ENCODE measurements around the gene TGFBR3.
"Not testable (repeated sequence)": the region's sequence is repeated elsewhere in the genome, so short reads cannot be mapped to it uniquely, and the experiment has no call there.

Gene TGFBR3

GRCh38 chr1:91883470-91883869 lies 2.5 kb downstream of the TGFBR3 start:
- no peak for DNase-seq (ENCODE audit: low read depth in 2 of 2)

- DNase-seq (ENCODE audit: low read depth in 2 of 2): no peak
Observed at GRCh38 chr1:91881280-91881679, 4.7 kb downstream of the TGFBR3 start.

GRCh38 chr1:91879733-91880132 lies 6.2 kb downstream of the TGFBR3 start:
- DNase-seq (ENCODE audit: low read depth in 2 of 2): no peak

DNA sequence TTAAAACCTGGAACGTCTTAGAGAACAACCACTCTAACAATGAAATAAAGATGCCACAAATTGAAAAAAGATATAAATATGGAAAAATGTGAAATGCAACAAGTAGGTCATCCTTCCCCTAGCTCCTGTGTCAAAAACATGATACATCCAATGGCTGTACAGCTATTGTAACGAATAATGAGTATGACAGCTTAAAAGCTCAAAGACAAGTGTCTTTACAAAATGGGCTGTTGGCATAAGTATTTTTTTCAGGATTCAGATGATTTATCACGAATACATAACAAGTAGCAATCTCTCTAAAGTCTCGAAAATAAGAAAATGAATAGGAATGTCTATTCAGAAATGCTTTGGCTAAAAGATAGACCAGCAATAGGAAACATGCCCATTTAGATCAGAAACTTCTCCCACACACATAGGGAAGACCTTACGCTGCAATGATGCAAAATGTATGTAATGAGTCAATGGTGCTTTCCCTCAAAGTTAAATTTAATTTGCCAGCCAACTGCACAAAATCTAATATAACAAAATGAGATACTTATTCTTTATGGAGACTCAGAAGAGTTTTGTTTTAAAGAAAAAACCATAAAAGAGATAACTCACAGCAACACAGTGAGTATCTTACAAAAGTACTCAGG lies 8.3 kb downstream of the TGFBR3 start:
- no peak for DNase-seq (ENCODE audit: low read depth in 2 of 2)

GRCh38 chr1:91876781-91877573 lies 9.0 kb downstream of the TGFBR3 start:
- no peak for DNase-seq (ENCODE audit: low read depth in 2 of 2)

GRCh38 chr1:91876040-91876470 lies 9.9 kb downstream of the TGFBR3 start:
- DNase-seq (ENCODE audit: low read depth in 2 of 2): peak; percentile 24 to 44

- no peak for DNase-seq (ENCODE audit: low read depth in 2 of 2)
Observed at GRCh38 chr1:91874167-91874566, 11.8 kb downstream of the TGFBR3 start.

- no peak for DNase-seq (ENCODE audit: low read depth in 2 of 2)
Observed at GRCh38 chr1:91872559-91873081, 13.3 kb downstream of the TGFBR3 start.

DNA sequence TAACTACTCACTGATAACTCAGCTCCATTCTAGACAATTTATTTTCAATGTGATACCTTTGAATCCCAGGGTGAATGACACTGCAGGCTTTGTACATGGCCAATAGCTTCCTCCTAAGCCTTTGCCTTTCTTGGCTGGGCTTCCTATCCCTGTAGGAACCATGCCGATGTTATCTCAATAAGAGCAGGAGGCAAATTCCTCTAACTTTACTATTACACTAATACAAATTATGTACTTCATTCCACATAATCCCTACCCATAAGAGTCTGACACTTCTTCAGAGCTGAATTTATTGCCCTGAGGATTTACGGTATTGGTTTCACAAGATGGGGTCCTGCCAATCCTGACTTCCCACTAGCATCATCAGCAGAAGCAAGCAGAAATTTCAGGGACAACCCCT lies 14.0 kb downstream of the TGFBR3 start:
- no peak for DNase-seq (ENCODE audit: low read depth in 2 of 2)

DNA sequence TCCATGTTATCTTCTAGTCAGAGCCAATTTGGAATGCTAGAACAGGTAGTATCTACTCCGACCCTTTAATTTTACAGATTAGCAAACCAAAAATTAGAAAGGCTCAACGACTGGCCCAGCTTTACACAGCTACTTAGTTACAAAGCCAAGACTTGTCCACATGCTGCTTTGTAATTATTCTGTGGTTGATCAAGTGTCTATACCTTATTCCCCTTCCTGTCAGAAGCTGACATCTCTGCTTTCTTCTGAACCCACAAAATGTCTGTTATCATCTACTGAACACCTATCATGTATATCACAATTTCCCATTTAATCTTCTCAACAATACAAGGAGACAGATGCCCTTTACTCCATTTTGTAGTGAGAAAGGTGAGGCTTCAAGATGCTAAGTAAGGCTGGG lies 15.6 kb downstream of the TGFBR3 start:
- no peak for DNase-seq (ENCODE audit: low read depth in 2 of 2)

DNA sequence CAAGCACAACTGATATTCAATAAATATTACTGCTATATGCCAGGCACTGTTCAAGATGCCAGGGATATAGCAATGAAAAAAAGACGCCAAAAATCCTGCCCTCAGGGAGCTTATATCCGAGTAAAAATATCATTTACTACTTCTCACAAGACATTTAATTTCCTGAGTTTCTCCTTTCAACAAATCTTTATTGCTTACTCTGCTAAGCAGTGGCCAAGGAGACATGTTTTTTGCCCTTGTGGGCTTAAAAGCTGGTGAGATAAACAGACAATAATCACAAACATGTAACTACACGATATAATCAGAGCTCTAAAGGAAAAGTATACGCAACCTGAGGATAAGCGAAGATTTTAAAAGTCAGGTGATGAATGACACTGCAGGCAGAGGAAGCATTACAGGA lies 19.5 kb downstream of the TGFBR3 start:
- DNase-seq (ENCODE audit: low read depth in 2 of 2): no peak

- DNase-seq (ENCODE audit: low read depth in 2 of 2): no peak
Observed at GRCh38 chr1:91864017-91864700, 21.8 kb downstream of the TGFBR3 start.

DNA sequence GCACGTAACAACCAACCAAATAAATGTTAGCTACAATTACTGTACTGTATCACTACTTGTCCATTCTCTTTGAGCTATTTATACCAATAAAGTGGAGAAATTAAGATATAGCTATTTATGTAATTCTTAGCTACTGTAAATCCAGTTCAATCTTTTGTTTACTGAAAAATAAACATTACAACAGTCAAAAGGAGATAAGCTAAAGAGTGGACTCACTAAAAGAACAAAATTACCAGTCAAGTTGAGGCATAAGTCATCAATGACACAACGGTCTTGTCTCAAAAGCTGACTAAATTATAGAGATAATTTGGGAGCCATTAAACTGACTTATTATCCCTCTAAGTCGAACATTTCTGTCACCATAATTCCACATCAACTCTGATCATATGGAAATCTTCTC lies 22.5 kb downstream of the TGFBR3 start:
- no peak for DNase-seq (ENCODE audit: low read depth in 2 of 2)

DNA sequence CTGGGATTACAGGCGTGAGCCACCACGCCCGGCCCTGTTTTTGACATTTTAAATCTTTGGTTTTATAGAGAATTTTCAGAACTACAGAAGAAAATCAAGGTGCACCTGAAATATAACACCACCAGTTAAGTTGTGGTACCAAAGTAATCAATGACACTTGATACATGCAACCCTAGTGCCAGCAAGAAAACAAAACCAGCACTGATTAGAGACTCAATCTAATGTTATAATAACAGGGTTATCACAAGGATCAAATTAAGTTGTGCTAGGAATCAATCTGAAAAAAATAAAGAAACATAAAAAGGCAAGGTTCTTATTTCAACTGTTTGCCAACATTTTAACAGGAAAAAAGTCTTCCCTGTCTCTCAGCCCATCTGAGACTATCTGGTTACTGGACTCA lies 23.8 kb downstream of the TGFBR3 start:
- DNase-seq (ENCODE audit: low read depth in 2 of 2): no peak

- DNase-seq (ENCODE audit: low read depth in 2 of 2): no peak
Observed at GRCh38 chr1:91857557-91858239, 28.3 kb downstream of the TGFBR3 start.

- DNase-seq (ENCODE audit: low read depth in 2 of 2): no peak
Observed at GRCh38 chr1:91856996-91857395, 29.0 kb downstream of the TGFBR3 start.

DNA sequence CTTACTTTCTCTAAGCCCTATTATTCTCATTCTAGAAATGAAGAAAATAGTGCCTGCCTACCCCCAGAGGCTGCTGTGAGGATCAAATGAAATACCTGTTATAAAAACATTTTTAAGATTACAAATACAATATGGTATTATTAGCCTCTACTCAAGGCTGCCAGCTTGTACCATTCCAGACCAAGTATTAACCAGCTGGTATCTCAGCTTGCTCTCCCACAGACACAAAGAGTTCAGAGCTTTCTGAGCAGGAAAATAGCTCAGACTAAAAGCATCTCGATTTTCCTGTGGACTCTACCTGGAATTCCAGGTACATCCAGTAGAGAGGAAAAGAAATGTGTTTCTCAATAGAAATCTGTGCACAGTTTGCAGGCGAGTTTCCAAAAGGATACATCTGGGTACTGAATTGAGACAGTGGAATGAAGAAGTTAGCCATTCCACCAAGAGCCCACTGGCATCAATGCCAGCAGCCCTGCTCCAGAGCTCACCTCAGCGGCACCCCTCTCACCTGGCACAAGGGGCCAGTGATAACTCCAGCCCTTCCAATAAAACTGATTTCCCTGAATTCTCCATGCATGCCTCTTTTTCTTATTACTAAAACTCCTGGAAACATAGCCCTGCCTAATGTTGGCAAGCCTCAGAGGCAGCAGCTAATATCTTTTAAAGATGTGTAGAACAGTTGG lies 31.0 kb downstream of the TGFBR3 start:
- no peak for DNase-seq (ENCODE audit: low read depth in 2 of 2)

DNA sequence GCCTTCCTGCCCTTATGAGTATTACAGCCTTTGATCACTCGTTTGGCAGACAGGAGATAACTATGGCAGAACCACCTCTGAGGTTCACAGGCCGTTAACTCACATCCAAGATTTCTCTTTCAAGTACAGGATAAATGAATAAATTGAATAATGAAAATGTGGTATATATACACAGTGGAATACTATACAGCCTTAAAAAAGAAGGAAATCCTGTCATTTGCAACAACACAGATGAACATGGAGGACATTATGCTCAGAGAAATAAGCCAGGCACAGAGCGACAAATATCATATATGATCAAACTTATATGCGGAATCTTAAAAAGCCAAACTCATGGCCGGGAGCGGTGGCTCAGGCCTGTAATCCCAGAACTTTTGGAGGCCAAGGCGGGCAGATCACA lies 32.6 kb downstream of the TGFBR3 start:
- DNase-seq (ENCODE audit: low read depth in 2 of 2): no peak

DNA sequence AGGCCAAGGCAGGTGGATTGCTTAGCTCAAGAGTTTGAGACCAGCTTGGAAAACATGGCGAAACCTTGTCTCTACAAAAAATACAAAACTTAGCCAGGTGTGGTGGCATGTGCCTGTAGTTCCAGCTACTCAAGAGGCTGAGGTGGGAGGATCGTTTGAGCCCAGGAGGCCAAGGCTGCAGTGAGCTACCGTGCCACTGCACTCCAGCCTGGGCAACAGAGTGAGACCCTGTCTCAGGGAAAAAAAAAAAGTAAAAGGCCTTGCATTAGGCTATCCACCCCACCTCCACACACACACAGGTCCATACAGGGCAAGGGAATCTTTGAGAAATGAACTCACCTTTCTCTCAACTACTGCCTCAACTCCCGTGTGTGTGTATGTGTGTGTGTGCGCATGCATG lies 33.9 kb downstream of the TGFBR3 start:
- not testable (repeated sequence) for DNase-seq (ENCODE audit: low read depth in 2 of 2)

DNA sequence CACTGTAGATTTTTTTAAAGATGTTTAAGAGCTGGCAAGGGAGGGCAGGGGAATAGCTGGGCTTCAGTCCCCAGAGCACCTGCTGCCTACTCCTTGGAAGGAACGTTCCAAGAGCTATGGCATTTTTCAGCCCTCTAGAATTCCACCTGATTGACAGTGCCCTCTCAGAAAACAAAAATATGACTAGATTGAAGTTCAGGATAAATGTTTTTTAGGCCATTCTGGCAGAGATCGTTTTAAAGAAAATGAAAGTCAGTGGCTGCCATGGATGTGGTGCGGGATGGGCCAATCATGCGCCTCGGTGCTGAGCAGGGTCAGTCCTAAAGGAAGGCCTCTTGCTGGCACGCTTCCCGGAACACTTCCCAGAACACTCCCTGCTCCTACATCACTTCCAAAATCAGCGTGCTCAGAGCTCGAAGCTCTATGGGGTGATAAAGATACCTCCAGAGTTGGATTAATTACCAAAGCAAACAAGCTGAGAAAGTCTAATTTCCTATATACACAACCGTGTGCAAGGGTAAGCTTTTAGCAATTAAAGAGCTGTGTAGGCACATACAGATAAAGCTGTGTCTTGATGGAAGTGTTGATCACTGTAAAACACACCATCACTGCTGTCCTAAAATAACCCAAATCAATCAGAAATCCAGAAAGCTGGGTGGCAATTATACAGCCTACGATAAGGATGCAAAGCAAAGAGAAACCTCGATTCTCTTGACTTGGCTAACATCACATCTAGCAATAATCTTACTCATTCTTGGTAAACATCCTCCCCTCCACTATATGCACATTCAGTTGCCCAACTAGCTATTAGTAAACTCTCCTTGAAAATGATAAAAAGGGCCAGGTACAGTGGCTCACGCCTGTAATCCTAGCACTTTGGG lies 34.6 kb downstream of the TGFBR3 start:
- DNase-seq (ENCODE audit: low read depth in 2 of 2): no peak
